Fibroblast of lung (primary cell): ENCODE results near the gene TCTA. TPM values are rescaled to one million over a fixed set of nuclear protein-coding genes. Genes with fewer than 3 reads are reported as not detected.

ENCODE experiments used
- DNase-seq, 2 donors: peaks; one replicate each; pipeline versions ENCODE4 v3.0.0 to v3.0.0-alpha.2; 2010; ENCODE audit warnings: low read depth in 2 of 2
- H2AFZ ChIP-seq: 2 replicates; pipeline ENCODE4 v1.5.1; 2012; ENCODE audit warnings: low read length, control low read depth, inconsistent platforms
- H3K27ac ChIP-seq: 2 replicates; pipeline ENCODE4 v1.5.1; 2011; ENCODE audit warnings: low read length, control low read depth; ENCODE audit not compliant: insufficient read depth
- H3K27me3 ChIP-seq: 2 replicates; pipeline ENCODE4 v1.5.1; 2011; ENCODE audit warnings: mild to moderate bottlenecking, low read length; ENCODE audit not compliant: control insufficient read depth, insufficient read depth
- H3K36me3 ChIP-seq: 2 replicates; pipeline ENCODE4 v1.5.1; 2011; ENCODE audit warnings: low read length; ENCODE audit not compliant: control insufficient read depth, insufficient read depth
- H3K4me1 ChIP-seq: 2 replicates; pipeline ENCODE4 v1.5.1; 2011; ENCODE audit warnings: low read length; ENCODE audit not compliant: control insufficient read depth, insufficient read depth; ENCODE audit errors: extremely low read depth
- H3K4me2 ChIP-seq: 2 replicates; pipeline ENCODE4 v1.5.1; 2011; ENCODE audit warnings: low read length, control low read depth; ENCODE audit not compliant: insufficient read depth; ENCODE audit errors: extremely low read depth
- H3K4me3 ChIP-seq, 4 experiments: fragments of 200-600 bp in 1 of 4; sonication (generic) in 1 of 4; replicated peaks in 1 of 4; 2 replicates each; pipeline ENCODE4 v1.5.1; 2011 to 2016; ENCODE audit warnings: low read length in 4 of 4, low read depth in 3 of 4, mild to moderate bottlenecking in 3 of 4, control low read depth in 2 of 4, inconsistent platforms in 1 of 4, mixed read lengths in 1 of 4; ENCODE audit not compliant: insufficient read depth in 1 of 4; ENCODE audit errors: control extremely low read depth in 1 of 4
- H3K79me2 ChIP-seq: 2 replicates; pipeline ENCODE4 v1.5.1; 2012; ENCODE audit warnings: mild to moderate bottlenecking, low read length, inconsistent platforms; ENCODE audit not compliant: control insufficient read depth, insufficient read depth
- H3K9ac ChIP-seq: 2 replicates; pipeline ENCODE4 v1.5.1; 2011; ENCODE audit warnings: mild to moderate bottlenecking, low read length, control low read depth; ENCODE audit not compliant: insufficient read depth
- H3K9me3 ChIP-seq: 2 replicates; pipeline ENCODE4 v1.5.1; 2012; ENCODE audit warnings: low read depth, low read length; ENCODE audit not compliant: control insufficient read depth, insufficient read depth
- H4K20me1 ChIP-seq: 2 replicates; pipeline ENCODE4 v1.5.1; 2011; ENCODE audit warnings: low read length; ENCODE audit not compliant: control insufficient read depth, insufficient read depth; ENCODE audit errors: extremely low read depth
- CTCF ChIP-seq, 2 donors: IDR thresholded peaks in 1 of 2; conservative IDR thresholded peaks in 1 of 2; 1 replicate in 1 of 2; 2 replicates in 1 of 2; pipeline ENCODE4 v1.5.1; 2011 to 2012; ENCODE audit warnings: low read length in 2 of 2, control low read depth in 1 of 2, inconsistent platforms in 1 of 2, low read depth in 1 of 2, mild to moderate bottlenecking in 1 of 2
- EZH2 ChIP-seq: IDR thresholded peaks from 2 replicates; pipeline ENCODE4 v1.5.1; 2012; ENCODE audit warnings: low read length, control low read depth, mild to moderate bottlenecking; ENCODE audit errors: missing control alignments
- polyA plus RNA-seq, 2 donors: library from polyadenylated mRNA; depleted of rRNA in 1 of 2; stranded (reverse) in 1 of 2; unstranded in 1 of 2; fragments of >200 nt; gene quantifications; 2 replicates each; pipeline ENCODE4 v1.2.1, GENCODE V29; 2011 to 2012; ENCODE audit warnings: missing spikeins in 1 of 2
- total RNA-seq: library from RNA; depleted of rRNA; stranded (reverse); fragments of >200 nt; gene quantifications from 2 replicates; pipeline ENCODE4 v1.2.1, GENCODE V29; 2014

Gene TCTA
- total and polyA plus RNA-seq, 2 donors (not counting 1 experiment from before 2014, with no cell fraction given) = 34.5 to 57.8 TPM

- Histone ChIP-seq H3K36me3 (peaks cover 17% of the 10 kb centered on the region), H4K20me1 (no peaks in the 10 kb centered on the region)
Measured at GRCh38 chr3:49371946-49372345, 40.3 kb upstream of the TCTA start.

DNA sequence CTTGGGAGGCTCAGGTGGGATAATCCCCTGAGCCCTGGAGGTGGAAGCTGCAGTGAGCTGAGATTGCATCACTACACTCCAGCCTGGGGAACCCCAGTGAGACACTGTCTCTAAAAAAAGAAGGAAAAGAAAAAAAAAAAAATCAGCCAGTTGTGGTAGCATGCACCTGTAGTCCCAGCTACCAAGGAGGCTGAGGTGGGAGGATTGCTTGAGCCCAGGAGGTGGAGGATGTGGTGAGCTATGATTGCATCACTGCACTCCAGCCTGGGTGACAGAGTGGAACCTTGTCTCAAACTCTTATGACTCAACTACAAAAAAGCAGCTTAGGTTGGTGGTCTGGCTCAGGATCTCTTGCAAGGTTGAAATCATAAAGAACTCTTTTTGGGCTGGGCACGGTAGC, 34.7 kb upstream of the TCTA start:
- TF ChIP-seq EZH2 (no peak), CTCF (conservative IDR thresholded peaks at IDR 0.05 in 1 of 2, IDR thresholded peaks at IDR 0.05 in 1 of 2; ENCODE audit: low read depth in 1 of 2, low read length in 2 of 2) (no peak)
- Histone ChIP-seq H3K79me2 (peaks cover 92% of the 10 kb centered on the region), H3K9me3 (no peaks in the 10 kb centered on the region), H3K27me3 (no peaks in the 10 kb centered on the region), H3K4me1 (no peaks in the 10 kb centered on the region), H3K4me3 (no peak overlapping the region), H3K9ac (no peak overlapping the region), H4K20me1 (no peaks in the 10 kb centered on the region), H3K4me2 (no peak overlapping the region), H3K27ac (no peak overlapping the region), H3K36me3 (peaks cover 4% of the 10 kb centered on the region), H2AFZ (no peak overlapping the region)
- peak in 1 of 2 donors; percentile 89 for DNase-seq

More at GRCh38 chr3:49371946-49372345, 40.3 kb upstream of the TCTA start:
- TF ChIP-seq EZH2 = no peak
- TF ChIP-seq CTCF (conservative IDR thresholded peaks at IDR 0.05 in 1 of 2, IDR thresholded peaks at IDR 0.05 in 1 of 2; ENCODE audit: low read depth in 1 of 2, low read length in 2 of 2) = no peak
- Histone ChIP-seq H3K27me3 (no peaks in the 10 kb centered on the region), H3K9me3 (no peaks in the 10 kb centered on the region), H3K27ac (no peak overlapping the region), H3K4me3 (no peak overlapping the region), H3K9ac (no peak overlapping the region), H2AFZ (no peak overlapping the region), H3K79me2 (peaks cover 81% of the 10 kb centered on the region), H3K4me2 (no peak overlapping the region), H3K4me1 (no peaks in the 10 kb centered on the region)
- DNase-seq = no peak

DNA sequence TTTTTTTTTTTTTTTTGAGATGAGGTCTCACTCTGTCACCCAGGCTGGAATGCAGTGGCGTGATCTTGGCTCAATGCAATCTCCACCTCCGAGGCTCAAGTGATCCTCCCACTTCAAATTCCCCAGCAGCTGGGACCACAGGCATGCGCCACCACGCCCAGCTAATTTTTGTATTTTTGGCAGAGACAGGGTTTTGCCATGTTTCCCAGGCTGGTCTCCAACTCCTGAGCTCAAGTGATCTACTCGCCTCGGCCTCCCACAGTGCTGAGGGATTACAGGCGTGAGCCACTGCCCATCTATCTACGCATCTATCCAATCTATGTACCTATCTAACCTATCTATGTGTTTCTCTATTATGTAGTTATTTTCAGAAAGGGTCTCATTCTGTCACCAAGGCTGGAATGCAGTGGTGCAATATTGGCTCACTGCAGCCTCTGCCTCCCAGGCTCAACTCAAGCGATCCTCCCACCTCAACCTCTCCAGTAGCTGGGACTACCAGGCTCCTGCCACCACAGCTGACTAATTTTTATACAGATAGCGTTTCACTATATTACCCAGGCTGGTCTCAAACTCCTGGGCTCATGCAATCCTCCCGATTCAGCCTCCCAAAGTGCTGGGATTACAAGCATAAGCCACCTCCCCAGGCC, 33.9 kb upstream of the TCTA start:
- Histone ChIP-seq H4K20me1 (no peaks in the 10 kb centered on the region), H3K4me3 (no peak overlapping the region), H3K79me2 (peaks cover 93% of the 10 kb centered on the region), H3K27me3 (no peaks in the 10 kb centered on the region), H2AFZ (no peak overlapping the region), H3K27ac (peak overlapping the region; percentile 37), H3K4me1 (no peaks in the 10 kb centered on the region), H3K9ac (no peak overlapping the region), H3K9me3 (no peaks in the 10 kb centered on the region), H3K36me3 (peaks cover 4% of the 10 kb centered on the region), H3K4me2 (no peak overlapping the region)
- peak; percentile 61 to 94 for DNase-seq
- TF ChIP-seq EZH2 (no peak), CTCF (conservative IDR thresholded peaks at IDR 0.05 in 1 of 2, IDR thresholded peaks at IDR 0.05 in 1 of 2; ENCODE audit: low read depth in 1 of 2, low read length in 2 of 2) (no peak)
